ENCODE data around the gene PRIM2. TPM values are rescaled to one million over a fixed set of nuclear protein-coding genes. Genes with fewer than 3 reads are reported as not detected.
"Not testable (repeated sequence)": the region's sequence is repeated elsewhere in the genome, so short reads cannot be mapped to it uniquely, and the experiment has no call there.

PRIM2 gene
- total and polyA plus RNA-seq, 2 experiments from 2014 or later: 5.1 to 17.3 TPM

- not testable (repeated sequence) for H3K27me3 ChIP-seq; H3K36me3 ChIP-seq (replicated peaks; ENCODE audit: insufficient read depth, low read depth); H3K4me1 ChIP-seq (ENCODE audit: insufficient read depth); H2AFZ ChIP-seq; H3K79me2 ChIP-seq; H3K9me2 ChIP-seq (replicated peaks; ENCODE audit: insufficient read depth); H3K27ac ChIP-seq; H3K4me3 ChIP-seq; H4K20me1 ChIP-seq (ENCODE audit: insufficient read depth, poor library complexity, severe bottlenecking); DNase-seq (ENCODE audit: low spot score); H3K9me3 ChIP-seq (ENCODE audit: low read depth); H3K4me2 ChIP-seq
- WGBS (ENCODE audit: low lambda C conversion rate, missing lambda C conversion rate): 67% methylated on average over 2 of the region's 2 CpGs
These were observed 341.1 kb downstream of the PRIM2 start for GRCh38 chr6:57658526-57658925.

GRCh38 chr6:57659794-57660193, 342.4 kb downstream of the PRIM2 start:
- H3K79me2 ChIP-seq; H3K4me1 ChIP-seq (ENCODE audit: insufficient read depth); H3K4me3 ChIP-seq; H3K36me3 ChIP-seq (replicated peaks; ENCODE audit: insufficient read depth, low read depth); H3K9me3 ChIP-seq (ENCODE audit: low read depth); H4K20me1 ChIP-seq (ENCODE audit: insufficient read depth, poor library complexity, severe bottlenecking); H3K4me2 ChIP-seq; H2AFZ ChIP-seq; H3K27ac ChIP-seq; DNase-seq (ENCODE audit: low spot score); H3K27me3 ChIP-seq; H3K9me2 ChIP-seq (replicated peaks; ENCODE audit: insufficient read depth): not testable (repeated sequence)
- 93% methylated on average over 2 of the region's 2 CpGs for WGBS (ENCODE audit: low lambda C conversion rate, missing lambda C conversion rate)

GRCh38 chr6:57660940-57661339, 343.5 kb downstream of the PRIM2 start:
- WGBS (ENCODE audit: low lambda C conversion rate, missing lambda C conversion rate): 62% methylated on average over 1 of the region's 1 CpG
- H3K9me2 ChIP-seq (replicated peaks; ENCODE audit: insufficient read depth); H3K4me2 ChIP-seq; H4K20me1 ChIP-seq (ENCODE audit: insufficient read depth, poor library complexity, severe bottlenecking); DNase-seq (ENCODE audit: low spot score); H3K79me2 ChIP-seq; H3K27me3 ChIP-seq; H3K4me3 ChIP-seq; H2AFZ ChIP-seq; H3K9me3 ChIP-seq (ENCODE audit: low read depth); H3K4me1 ChIP-seq (ENCODE audit: insufficient read depth); H3K36me3 ChIP-seq (replicated peaks; ENCODE audit: insufficient read depth, low read depth); H3K27ac ChIP-seq: not testable (repeated sequence)

- not testable (repeated sequence) for H3K36me3 ChIP-seq (replicated peaks; ENCODE audit: insufficient read depth, low read depth); H4K20me1 ChIP-seq (ENCODE audit: insufficient read depth, poor library complexity, severe bottlenecking); H3K4me1 ChIP-seq (ENCODE audit: insufficient read depth); H3K9me3 ChIP-seq (ENCODE audit: low read depth); H2AFZ ChIP-seq; H3K27ac ChIP-seq; H3K4me2 ChIP-seq; H3K79me2 ChIP-seq; H3K27me3 ChIP-seq; DNase-seq (ENCODE audit: low spot score); H3K4me3 ChIP-seq; H3K9me2 ChIP-seq (replicated peaks; ENCODE audit: insufficient read depth)
These were observed 350.7 kb downstream of the PRIM2 start for GRCh38 chr6:57668108-57668507.

DNA sequence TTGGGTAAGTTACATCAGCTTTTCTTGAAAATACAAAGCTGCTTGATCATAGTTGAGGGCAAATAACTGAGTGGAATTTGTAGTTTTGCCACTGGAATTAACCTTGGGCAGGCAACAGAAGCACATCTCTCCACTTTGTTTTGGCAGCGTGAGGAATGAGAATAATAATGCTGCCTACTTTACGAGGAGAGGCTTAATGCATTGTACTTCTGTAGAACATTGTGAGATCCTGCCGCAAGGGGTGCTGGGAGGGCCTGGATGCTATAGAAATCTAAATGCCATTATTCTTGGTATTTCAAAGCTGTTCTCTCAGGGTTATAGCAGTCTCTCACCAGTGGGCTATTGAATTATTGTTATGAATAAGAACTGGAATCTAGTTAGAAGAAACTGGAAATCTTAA, 353.8 kb downstream of the PRIM2 start:
- not testable (repeated sequence) for H3K9me3 ChIP-seq (ENCODE audit: low read depth); H3K27ac ChIP-seq; H3K9me2 ChIP-seq (replicated peaks; ENCODE audit: insufficient read depth); H2AFZ ChIP-seq; H3K36me3 ChIP-seq (replicated peaks; ENCODE audit: insufficient read depth, low read depth); H4K20me1 ChIP-seq (ENCODE audit: insufficient read depth, poor library complexity, severe bottlenecking); H3K4me2 ChIP-seq; H3K27me3 ChIP-seq; H3K79me2 ChIP-seq; H3K4me1 ChIP-seq (ENCODE audit: insufficient read depth); DNase-seq (ENCODE audit: low spot score); H3K4me3 ChIP-seq
- WGBS (ENCODE audit: low lambda C conversion rate, missing lambda C conversion rate): 86% methylated on average over 3 of the region's 3 CpGs

DNA sequence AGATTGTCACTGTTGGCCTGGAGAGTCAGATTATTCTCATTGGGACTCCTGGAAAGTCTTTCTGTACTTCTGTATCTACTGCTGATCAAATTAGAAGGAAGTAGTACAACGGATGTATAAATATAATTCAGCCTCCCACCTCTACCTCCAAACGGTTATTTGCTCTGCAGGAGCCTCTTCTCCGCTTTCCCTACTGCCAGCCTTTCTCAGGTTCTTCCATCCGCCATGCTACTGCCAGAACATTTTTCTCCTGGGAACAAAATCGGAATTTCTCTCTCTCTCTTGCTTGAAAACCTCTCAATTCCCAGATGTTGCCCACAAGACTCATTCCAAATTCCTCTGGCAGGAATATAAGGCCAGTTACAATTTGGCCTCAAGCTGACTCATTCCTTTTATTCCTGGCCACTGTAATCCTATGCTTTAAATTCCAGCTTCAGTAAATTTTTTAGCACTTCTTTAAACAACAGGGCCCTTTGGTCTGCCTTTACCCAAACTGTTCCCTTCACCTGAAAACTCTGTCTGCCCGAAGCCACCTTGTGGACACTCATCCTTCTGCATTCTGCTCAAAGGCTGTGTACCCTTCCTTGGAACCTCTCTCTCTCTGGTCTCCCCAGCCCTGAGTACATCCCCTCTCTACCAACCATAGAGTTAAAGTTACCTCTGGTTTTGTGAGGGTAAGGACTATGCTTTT, 354.7 kb downstream of the PRIM2 start:
- not testable (repeated sequence) for H3K27me3 ChIP-seq; H3K4me1 ChIP-seq (ENCODE audit: insufficient read depth); H3K9me3 ChIP-seq (ENCODE audit: low read depth); H3K79me2 ChIP-seq; H3K36me3 ChIP-seq (replicated peaks; ENCODE audit: insufficient read depth, low read depth); H3K27ac ChIP-seq; H3K9me2 ChIP-seq (replicated peaks; ENCODE audit: insufficient read depth); H3K4me3 ChIP-seq; H4K20me1 ChIP-seq (ENCODE audit: insufficient read depth, poor library complexity, severe bottlenecking); DNase-seq (ENCODE audit: low spot score); H3K4me2 ChIP-seq; H2AFZ ChIP-seq
- 75% methylated on average over 6 of the region's 6 CpGs for WGBS (ENCODE audit: low lambda C conversion rate, missing lambda C conversion rate)

DNA sequence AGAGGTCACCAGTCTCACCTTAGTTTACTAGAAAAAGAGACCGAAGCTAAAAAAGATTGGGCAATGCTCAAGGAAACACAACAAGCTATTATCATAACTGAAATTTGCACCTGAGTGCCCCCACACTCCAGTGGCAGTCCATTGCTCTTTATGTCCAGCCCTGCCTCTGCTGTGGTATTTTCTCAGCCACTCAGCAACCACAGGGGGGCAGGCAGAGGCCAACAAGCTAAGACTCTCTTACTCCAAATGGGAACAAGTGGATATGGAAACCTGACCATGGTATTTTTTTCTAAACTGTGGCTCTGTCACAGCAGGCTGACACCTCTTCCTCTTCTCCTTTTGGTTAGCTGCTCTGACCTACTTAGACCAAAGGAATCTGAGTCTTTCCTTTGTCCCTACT, 355.9 kb downstream of the PRIM2 start:
- not testable (repeated sequence) for DNase-seq (ENCODE audit: low spot score); H3K27ac ChIP-seq; H2AFZ ChIP-seq; H4K20me1 ChIP-seq (ENCODE audit: insufficient read depth, poor library complexity, severe bottlenecking); H3K4me3 ChIP-seq; H3K9me3 ChIP-seq (ENCODE audit: low read depth); H3K4me1 ChIP-seq (ENCODE audit: insufficient read depth); H3K27me3 ChIP-seq; H3K9me2 ChIP-seq (replicated peaks; ENCODE audit: insufficient read depth); H3K36me3 ChIP-seq (replicated peaks; ENCODE audit: insufficient read depth, low read depth); H3K4me2 ChIP-seq; H3K79me2 ChIP-seq
- WGBS (ENCODE audit: low lambda C conversion rate, missing lambda C conversion rate): 100% methylated on average over 1 of the region's 1 CpG

DNA sequence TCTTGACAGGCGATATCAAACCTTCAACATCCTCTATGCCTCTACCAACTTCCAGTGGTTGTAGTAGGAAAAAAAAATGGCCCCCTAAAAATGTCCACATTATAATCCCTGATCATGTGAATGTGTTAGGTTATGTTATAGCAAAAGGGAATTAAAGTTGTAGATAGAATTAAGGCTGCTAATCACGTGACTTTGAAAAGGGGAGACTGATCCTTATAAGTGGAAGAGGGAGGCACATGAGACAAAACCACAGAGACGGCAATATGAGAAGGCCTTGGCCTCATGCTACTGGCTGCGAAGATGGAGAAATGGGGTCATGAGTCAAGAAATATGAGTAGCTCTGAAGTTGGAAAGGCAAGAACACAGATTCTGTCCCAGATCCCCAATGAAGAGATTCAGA, 358.0 kb downstream of the PRIM2 start:
- not testable (repeated sequence) for DNase-seq (ENCODE audit: low spot score); H3K27ac ChIP-seq; H3K9me2 ChIP-seq (replicated peaks; ENCODE audit: insufficient read depth); H3K4me3 ChIP-seq; H3K79me2 ChIP-seq; H3K36me3 ChIP-seq (replicated peaks; ENCODE audit: insufficient read depth, low read depth); H3K4me2 ChIP-seq; H4K20me1 ChIP-seq (ENCODE audit: insufficient read depth, poor library complexity, severe bottlenecking); H3K4me1 ChIP-seq (ENCODE audit: insufficient read depth); H3K9me3 ChIP-seq (ENCODE audit: low read depth); H2AFZ ChIP-seq; H3K27me3 ChIP-seq
- WGBS (ENCODE audit: low lambda C conversion rate, missing lambda C conversion rate): 87% methylated on average over 4 of the region's 4 CpGs

DNA sequence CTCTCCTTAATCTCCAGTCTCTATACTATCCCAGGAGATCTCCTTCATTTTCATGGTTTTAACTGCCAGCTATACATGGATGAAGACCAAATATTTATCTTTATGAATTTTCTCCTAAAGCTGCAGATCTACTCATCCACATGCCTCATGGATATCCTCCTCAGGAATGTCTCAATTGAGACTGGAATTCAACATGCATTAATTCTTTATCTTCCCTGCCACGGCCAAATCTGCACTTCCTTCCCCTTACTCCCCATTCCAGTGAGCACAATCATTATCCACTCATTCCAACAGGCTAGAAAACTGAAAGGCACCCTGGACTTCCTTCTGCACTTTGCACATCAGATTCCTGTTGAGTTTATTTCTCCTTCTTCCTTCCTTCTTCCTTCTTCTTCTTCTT, 379.0 kb downstream of the PRIM2 start:
- H3K36me3 ChIP-seq (replicated peaks; ENCODE audit: insufficient read depth, low read depth); H2AFZ ChIP-seq; DNase-seq (ENCODE audit: low spot score); H4K20me1 ChIP-seq (ENCODE audit: insufficient read depth, poor library complexity, severe bottlenecking); H3K4me3 ChIP-seq; H3K79me2 ChIP-seq; H3K4me2 ChIP-seq; H3K27me3 ChIP-seq; H3K9me3 ChIP-seq (ENCODE audit: low read depth); H3K9me2 ChIP-seq (replicated peaks; ENCODE audit: insufficient read depth); H3K27ac ChIP-seq; H3K4me1 ChIP-seq (ENCODE audit: insufficient read depth): not testable (repeated sequence)
- 20% methylated on average over 1 of the region's 1 CpG for WGBS (ENCODE audit: low lambda C conversion rate, missing lambda C conversion rate)

Data from hepatocyte (in vitro differentiated cells).